ENCODE results near the gene MTRR.

MTRR gene

GRCh38 chr5:7868773-7869473 is at the start of gene MTRR, which contains the start of gene FASTKD3:
MTRR (plus strand) TSS chr5:7869148; CDS start chr5:7870795, 1,647 bp downstream.
FASTKD3 (minus strand) TSS chr5:7869031; CDS start chr5:7868083, 948 bp downstream.
- TF ChIP-seq CTCF (IDR thresholded peaks at IDR 0.05): no peak

- no peak for TF ChIP-seq CTCF (IDR thresholded peaks at IDR 0.05)
Measured at GRCh38 chr5:7822449-7822848, 46.5 kb upstream of the MTRR start.

GRCh38 chr5:7823594-7823993 is 45.4 kb upstream of the MTRR start:
- no peak for TF ChIP-seq CTCF (IDR thresholded peaks at IDR 0.05)

GRCh38 chr5:7824995-7825394 is 44.0 kb upstream of the MTRR start:
- no peak for TF ChIP-seq CTCF (IDR thresholded peaks at IDR 0.05)

GRCh38 chr5:7825630-7826029 is 43.3 kb upstream of the MTRR start:
- no peak for TF ChIP-seq CTCF (IDR thresholded peaks at IDR 0.05)

- TF ChIP-seq CTCF (IDR thresholded peaks at IDR 0.05): no peak
Measured at GRCh38 chr5:7827610-7828009, 41.3 kb upstream of the MTRR start.

- TF ChIP-seq CTCF (IDR thresholded peaks at IDR 0.05): no peak
Measured at GRCh38 chr5:7828269-7828668, 40.7 kb upstream of the MTRR start.

- no peak for TF ChIP-seq CTCF (IDR thresholded peaks at IDR 0.05)
Measured at GRCh38 chr5:7834982-7835381, 34.0 kb upstream of the MTRR start.

Measured in LNCAP (cell line).